HL-60/S4 (cell line): ENCODE measurements around the gene TAF15.

Source experiments
- in situ Hi-C: fragments of 300-500 bp; cut with MboI; formaldehyde crosslinking; loops from 2 replicates; pipeline ENCODE4 v1.14.3; 2022; ENCODE audit warnings: low sequenced_read_pairs

The TAF15 gene

GRCh38 chr17:35895636-35896587 is 86.6 kb downstream of the TAF15 start:
- in situ Hi-C loops, result no loop called here
